HCT116 (cell line): ENCODE measurements around the gene BFSP2. TPM values are rescaled to one million over a fixed set of nuclear protein-coding genes. Genes with fewer than 3 reads are reported as not detected.

Experiments used
- ATAC-seq: fragments of 200-7000 bp; cut with Tn5 transposase; 2 replicates; pipeline ENCODE4 v1.9.1; 2020; ENCODE audit warnings: mild to moderate bottlenecking, moderate library complexity
- BruUV-seq: library from RNA; stranded (reverse); fragments of 400-500 nt; replicated peaks from 2 replicates; lab custom pipeline; 2021; lab: Mats Ljungman, UMichigan
- CTCF ChIA-PET: fragments of 300-600 bp; sonication (Branson Sonifier 250); formaldehyde crosslinking; loops from one replicate; lab custom pipeline; 2021; ENCODE audit warnings: antibody characterized with exemption; lab: Charles Lee
- POLR2A ChIA-PET: fragments of 300-600, 350-600 bp; sonication (Branson Sonifier 250); formaldehyde crosslinking; loops from one replicate; lab custom pipeline; 2021; ENCODE audit warnings: antibody characterized with exemption; lab: Charles Lee
- RAD21 ChIA-PET, 2 experiments: fragments of 300-600 bp; sonication (Branson Sonifier 250); formaldehyde crosslinking; loops; one replicate each; lab custom pipeline; 2023; ENCODE audit warnings: low total read pairs in 2 of 2; ENCODE audit not compliant: uncharacterized antibody in 2 of 2, unreplicated experiment in 2 of 2, low non-redundant PET in 1 of 2; lab: Charles Lee
- DNase-seq: peaks from one replicate; pipeline ENCODE4 v3.0.0-alpha.2; 2010; ENCODE audit warnings: low read depth, low spot score
- H2AFZ ChIP-seq: fragments of 200-600 bp; shearing (Covaris generic), sonication (generic); 2 replicates; pipeline ENCODE4 v1.6.1; 2017; ENCODE audit warnings: low read depth, mixed run types, mixed read lengths, antibody characterized with exemption, low read length; ENCODE audit not compliant: poor library complexity, severe bottlenecking
- H3K27ac ChIP-seq: 2 replicates; pipeline ENCODE4 v1.5.1; 2012; ENCODE audit warnings: low read depth, low read length
- H3K27me3 ChIP-seq: fragments of 200-600 bp; sonication (generic); 2 replicates; pipeline ENCODE4 v1.6.1; 2016; ENCODE audit warnings: mixed run types, low read length, mixed read lengths; ENCODE audit not compliant: insufficient read depth
- H3K36me3 ChIP-seq, 2 experiments: fragments of 200-500 bp in 1 of 2; fragments of 200-600 bp in 1 of 2; sonication (Bioruptor generic) in 1 of 2; sonication (generic) in 1 of 2; 2 replicates each; pipeline versions ENCODE4 v1.5.1 to v1.6.1; 2014 to 2016; ENCODE audit warnings: low read length in 2 of 2, inconsistent platforms in 1 of 2, mixed read lengths in 1 of 2, mixed run types in 1 of 2; ENCODE audit not compliant: insufficient read depth in 2 of 2, control insufficient read depth in 1 of 2
- H3K4me1 ChIP-seq, 2 experiments: fragments of 200-600 bp in 1 of 2; sonication (generic) in 1 of 2; 2 replicates each; pipeline versions ENCODE4 v1.5.1 to v1.6.1; 2012 to 2017; ENCODE audit warnings: low read length in 2 of 2, inconsistent platforms in 1 of 2, mild to moderate bottlenecking in 1 of 2, mixed read lengths in 1 of 2, mixed run types in 1 of 2, moderate library complexity in 1 of 2; ENCODE audit not compliant: insufficient read depth in 2 of 2, control insufficient read depth in 1 of 2
- H3K4me2 ChIP-seq: fragments of 200-600 bp; sonication (generic); 2 replicates; pipeline ENCODE4 v1.6.1; 2017; ENCODE audit warnings: mixed run types, low read length, mixed read lengths
- H3K4me3 ChIP-seq, 2 experiments: fragments of 200-600 bp in 1 of 2; sonication (generic) in 1 of 2; replicated peaks in 1 of 2; 2 replicates each; pipeline ENCODE4 v1.5.1; 2011 to 2016; ENCODE audit warnings: low read length in 2 of 2, control low read depth in 1 of 2, low read depth in 1 of 2, mild to moderate bottlenecking in 1 of 2, mixed read lengths in 1 of 2, mixed run types in 1 of 2
- H3K79me2 ChIP-seq: fragments of 200-600 bp; sonication (generic); 2 replicates; pipeline ENCODE4 v1.6.1; 2017; ENCODE audit warnings: mild to moderate bottlenecking, mixed run types, low read length, moderate library complexity, mixed read lengths; ENCODE audit not compliant: insufficient read depth
- H3K9ac ChIP-seq: fragments of 200-600 bp; sonication (generic); 2 replicates; pipeline ENCODE4 v1.6.1; 2016; ENCODE audit warnings: low read length, mixed read lengths
- H3K9me2 ChIP-seq: fragments of 200-600 bp; sonication (generic), shearing (Covaris generic); 2 replicates; pipeline ENCODE4 v1.6.1; 2017; ENCODE audit warnings: mixed run types, mild to moderate bottlenecking, moderate library complexity; ENCODE audit not compliant: insufficient read depth
- H3K9me3 ChIP-seq, 2 experiments: fragments of 200-500 bp in 1 of 2; fragments of 200-600 bp in 1 of 2; sonication (Bioruptor generic) in 1 of 2; sonication (generic) in 1 of 2; 2 replicates each; pipeline ENCODE4 v1.6.1; 2014 to 2017; ENCODE audit warnings: low read length in 2 of 2, mixed read lengths in 2 of 2, inconsistent platforms in 1 of 2, low read depth in 1 of 2, mild to moderate bottlenecking in 1 of 2, mixed run types in 1 of 2, moderate library complexity in 1 of 2; ENCODE audit not compliant: control insufficient read depth in 1 of 2, insufficient read depth in 1 of 2
- H4K20me1 ChIP-seq: fragments of 200-600 bp; sonication (generic), shearing (Covaris generic); 2 replicates; pipeline ENCODE4 v1.6.1; 2017; ENCODE audit warnings: mixed run types, mild to moderate bottlenecking, moderate library complexity; ENCODE audit not compliant: insufficient read depth
- CEBPB ChIP-seq: IDR thresholded peaks from 2 replicates; pipeline ENCODE4 v1.6.1; 2012; ENCODE audit warnings: low read depth
- EZH2phosphoT487 ChIP-seq: fragments of 200-600 bp; IDR thresholded peaks from 2 replicates; pipeline ENCODE4 v1.6.1; 2018; ENCODE audit warnings: antibody characterized with exemption, borderline replicate concordance
- JUND ChIP-seq: IDR thresholded peaks from 2 replicates; pipeline ENCODE4 v1.6.1; 2012
- POLR2A ChIP-seq: IDR thresholded peaks from 2 replicates; pipeline ENCODE4 v1.7.0; 2011; ENCODE audit warnings: borderline replicate concordance; ENCODE audit not compliant: insufficient read depth, insufficient read length; ENCODE audit errors: extremely low read depth
- RAD21 ChIP-seq: IDR thresholded peaks from 2 replicates; pipeline ENCODE4 v1.6.1; 2012; ENCODE audit warnings: low read depth, mild to moderate bottlenecking
- SP1 ChIP-seq: IDR thresholded peaks from 2 replicates; pipeline ENCODE4 v1.6.1; 2012; ENCODE audit warnings: low read depth
- SRF ChIP-seq: IDR thresholded peaks from 2 replicates; pipeline ENCODE4 v1.6.1; 2012; ENCODE audit warnings: low read depth
- TCF7L2 ChIP-seq: IDR thresholded peaks from 2 replicates; pipeline ENCODE4 v1.7.0; 2011; ENCODE audit warnings: borderline replicate concordance, inconsistent platforms; ENCODE audit not compliant: insufficient read depth, insufficient read length; ENCODE audit errors: extremely low read depth
- ZFX ChIP-seq: fragments of 450-650 bp; IDR thresholded peaks from 2 replicates; pipeline ENCODE4 v1.6.1; 2017
- ZNF274 ChIP-seq: fragments of 200-500 bp; sonication (Bioruptor generic); IDR thresholded peaks from 2 replicates; pipeline ENCODE4 v1.6.1; 2014; ENCODE audit warnings: mild to moderate bottlenecking, low read depth, low read length, inconsistent platforms
- intact Hi-C: fragments of 100-400 bp; cut with micrococcal nuclease; formaldehyde crosslinking; loops from 2 replicates; pipeline ENCODE4 v1.10.0; 2022
- total RNA-seq: library from RNA; stranded (reverse); gene quantifications from one replicate; pipeline ENCODE4 v1.2.1, GENCODE V29; 2021; ENCODE audit not compliant: unreplicated experiment
- TF ChIP-seq, protein P1 (sequence below), 3 experiments: fragments of 200-600 bp in 1 of 3; sonication (generic) in 1 of 3; IDR thresholded peaks in 2 of 3; conservative IDR thresholded peaks in 1 of 3; 2 replicates each; pipeline ENCODE4 v1.5.1; 2012 to 2017; ENCODE audit warnings: low read depth in 2 of 3, low read length in 2 of 3, antibody characterized with exemption in 1 of 3, borderline replicate concordance in 1 of 3, control low read depth in 1 of 3, mild to moderate bottlenecking in 1 of 3, mixed read lengths in 1 of 3, mixed run types in 1 of 3, moderate library complexity in 1 of 3; ENCODE audit not compliant: insufficient read depth in 1 of 3
- TF ChIP-seq, protein P2 (sequence below): IDR thresholded peaks from 2 replicates; pipeline ENCODE4 v1.6.1; 2012

The BFSP2 gene
- total RNA-seq, 1 experiment from 2014 or later, result not detected

DNA sequence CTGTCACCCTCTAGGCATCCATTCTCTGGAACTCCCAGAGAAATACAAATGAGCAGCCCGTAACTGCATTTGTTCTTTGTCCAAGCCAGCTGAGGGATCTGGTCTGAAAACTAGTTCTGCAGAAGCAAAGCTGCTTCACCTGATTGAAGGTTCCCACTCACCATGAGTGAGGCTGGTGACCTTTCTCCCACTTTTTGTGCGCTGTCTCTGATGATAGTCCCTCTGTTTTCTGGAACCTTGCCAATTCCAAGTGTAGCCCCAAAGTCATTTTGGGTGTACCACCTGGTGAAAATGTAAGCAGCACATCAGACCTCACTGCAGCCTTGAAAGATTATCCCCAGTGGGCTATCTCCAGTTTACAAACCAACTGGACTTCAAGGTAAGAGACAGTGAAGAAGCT, 39.4 kb upstream of the BFSP2 start:
- Histone ChIP-seq H3K9ac (no peak overlapping the region), H3K4me3 (no peak overlapping the region), H3K27ac (no peak overlapping the region), H3K79me2 (no peaks in the 10 kb centered on the region), H3K4me2 (no peak overlapping the region), H3K36me3 (no peaks in the 10 kb centered on the region), H2AFZ (no peak overlapping the region), H3K27me3 (peaks cover 57% of the 10 kb centered on the region), H3K4me1 (no peaks in the 10 kb centered on the region), H4K20me1 (no peaks in the 10 kb centered on the region), H3K9me3 (peaks cover 0 to 5% of the 10 kb centered on the region in 2 experiments; a peak in 1 of 4 replicates), H3K9me2 (no peaks in the 10 kb centered on the region)
- TF ChIP-seq JUND (no peak), POLR2A (no peak), TCF7L2 (no peak), SRF (no peak), ZFX (no peak), RAD21 (no peak)
- TF ChIP-seq, protein P1, sequence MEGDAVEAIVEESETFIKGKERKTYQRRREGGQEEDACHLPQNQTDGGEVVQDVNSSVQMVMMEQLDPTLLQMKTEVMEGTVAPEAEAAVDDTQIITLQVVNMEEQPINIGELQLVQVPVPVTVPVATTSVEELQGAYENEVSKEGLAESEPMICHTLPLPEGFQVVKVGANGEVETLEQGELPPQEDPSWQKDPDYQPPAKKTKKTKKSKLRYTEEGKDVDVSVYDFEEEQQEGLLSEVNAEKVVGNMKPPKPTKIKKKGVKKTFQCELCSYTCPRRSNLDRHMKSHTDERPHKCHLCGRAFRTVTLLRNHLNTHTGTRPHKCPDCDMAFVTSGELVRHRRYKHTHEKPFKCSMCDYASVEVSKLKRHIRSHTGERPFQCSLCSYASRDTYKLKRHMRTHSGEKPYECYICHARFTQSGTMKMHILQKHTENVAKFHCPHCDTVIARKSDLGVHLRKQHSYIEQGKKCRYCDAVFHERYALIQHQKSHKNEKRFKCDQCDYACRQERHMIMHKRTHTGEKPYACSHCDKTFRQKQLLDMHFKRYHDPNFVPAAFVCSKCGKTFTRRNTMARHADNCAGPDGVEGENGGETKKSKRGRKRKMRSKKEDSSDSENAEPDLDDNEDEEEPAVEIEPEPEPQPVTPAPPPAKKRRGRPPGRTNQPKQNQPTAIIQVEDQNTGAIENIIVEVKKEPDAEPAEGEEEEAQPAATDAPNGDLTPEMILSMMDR (IDR thresholded peaks at IDR 0.05 in 2 of 3, conservative IDR thresholded peaks at IDR 0.05 in 1 of 3; ENCODE audit: borderline replicate concordance in 1 of 3, insufficient read depth in 1 of 3, low read depth in 2 of 3, low read length in 2 of 3), result no peak
- ChIA-PET RAD21 (no interaction called here), POLR2A (no interaction called here), CTCF (no interaction called here)
- no TSS peak for BruUV-seq
- ATAC-seq (no peak), DNase-seq (no peak)
- intact Hi-C loops, result no loop called here

DNA sequence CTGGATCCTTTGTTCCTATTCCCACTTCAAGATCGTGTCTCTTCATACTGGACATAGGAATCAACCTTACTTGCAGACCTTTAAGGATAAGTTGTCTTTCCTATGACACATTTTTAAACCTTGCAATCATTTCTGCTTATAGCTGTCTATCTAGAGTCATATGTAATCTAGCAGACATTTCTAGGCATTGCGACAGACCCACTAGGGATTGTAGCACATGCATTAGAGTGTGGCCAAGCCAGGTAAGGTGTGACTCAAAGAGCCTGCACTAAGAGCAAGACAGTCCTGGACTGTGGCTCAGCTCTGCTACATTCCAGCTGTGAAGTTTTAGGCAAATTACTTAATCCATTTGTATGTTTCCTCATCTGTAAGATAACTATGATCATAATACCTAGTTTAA, 38.8 kb upstream of the BFSP2 start:
- no peak for DNase-seq
- POLR2A ChIA-PET, result no interaction called here
- CTCF ChIA-PET, result no interaction called here
- BruUV-seq, result no TSS peak
- no peak overlapping the region for H3K4me3 ChIP-seq
- H3K9me3 ChIP-seq, result peaks cover 0 to 4% of the 10 kb centered on the region in 2 experiments; a peak in 1 of 4 replicates
- intact Hi-C loops, result no loop called here
- no peaks in the 10 kb centered on the region for H3K36me3 ChIP-seq
- RAD21 ChIA-PET, result no interaction called here
- no peak overlapping the region for H3K27ac ChIP-seq
- H4K20me1 ChIP-seq, result no peaks in the 10 kb centered on the region
- no peak overlapping the region for H2AFZ ChIP-seq
- H3K9ac ChIP-seq, result no peak overlapping the region
- H3K27me3 ChIP-seq, result peaks cover 62% of the 10 kb centered on the region
- no peaks in the 10 kb centered on the region for H3K9me2 ChIP-seq
- no peaks in the 10 kb centered on the region for H3K4me1 ChIP-seq
- no peak for ATAC-seq
- H3K79me2 ChIP-seq, result no peaks in the 10 kb centered on the region
- TF ChIP-seq EZH2phosphoT487 (no peak), POLR2A (no peak), RAD21 (no peak), ZNF274 (no peak), CEBPB (no peak), SP1 (no peak)
- TF ChIP-seq, protein P1 (IDR thresholded peaks at IDR 0.05 in 2 of 3, conservative IDR thresholded peaks at IDR 0.05 in 1 of 3; ENCODE audit: borderline replicate concordance in 1 of 3, insufficient read depth in 1 of 3, low read depth in 2 of 3, low read length in 2 of 3), result no peak
- TF ChIP-seq, protein P2, sequence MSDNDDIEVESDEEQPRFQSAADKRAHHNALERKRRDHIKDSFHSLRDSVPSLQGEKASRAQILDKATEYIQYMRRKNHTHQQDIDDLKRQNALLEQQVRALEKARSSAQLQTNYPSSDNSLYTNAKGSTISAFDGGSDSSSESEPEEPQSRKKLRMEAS, result no peak
- TF ChIP-seq, all 23 proteins: peak for 0
- no peak overlapping the region for H3K4me2 ChIP-seq
